H1 (cell line): ENCODE data around the gene DNAH8. TPM values are rescaled to one million over a fixed set of nuclear protein-coding genes. Genes with fewer than 3 reads are reported as not detected.

ENCODE experiments used
- CTCF ChIA-PET: fragments of 300-600 bp; sonication (Branson Sonifier 250); formaldehyde crosslinking; loops from one replicate; lab custom pipeline; 2021; ENCODE audit not compliant: partially characterized antibody; lab: Charles Lee
- POLR2A ChIA-PET: fragments of 300-600 bp; sonication (Branson Sonifier 250); formaldehyde crosslinking; loops from one replicate; lab custom pipeline; 2021; ENCODE audit warnings: inconsistent platforms; ENCODE audit not compliant: partially characterized antibody; lab: Charles Lee
- DNase-seq, 2 experiments: peaks; one replicate each; pipeline versions ENCODE4 v3.0.0 to v3.0.0-alpha.2; 2010 to 2022; ENCODE audit warnings: low spot score in 2 of 2, low read depth in 1 of 2, mixed read lengths in 1 of 2
- FAIRE-seq: peaks from 2 replicates; lab custom pipeline; 2011; peaks lifted over from hg19 to GRCh38; lab: Jason Lieb, UNC
- H2AFZ ChIP-seq: 2 replicates; pipeline ENCODE4 v1.8.1; 2012; ENCODE audit warnings: low read length, inconsistent platforms
- H2AK5ac ChIP-seq: 2 replicates; pipeline ENCODE4 v1.6.1; 2013; ENCODE audit warnings: low read depth, low read length
- H2BK120ac ChIP-seq: replicated peaks from 2 replicates; pipeline ENCODE3; 2013; ENCODE audit warnings: low read depth, low read length, inconsistent platforms
- H2BK12ac ChIP-seq: 2 replicates; pipeline ENCODE4 v1.6.1; 2013; ENCODE audit warnings: low read depth, low read length
- H2BK15ac ChIP-seq: 2 replicates; pipeline ENCODE4 v1.6.1; 2013; ENCODE audit warnings: low read length
- H2BK20ac ChIP-seq: 2 replicates; pipeline ENCODE4 v1.6.1; 2013; ENCODE audit warnings: low read length
- H2BK5ac ChIP-seq: 2 replicates; pipeline ENCODE4 v1.6.1; 2013; ENCODE audit warnings: low read depth, low read length
- H3K14ac ChIP-seq: 2 replicates; pipeline ENCODE4 v1.6.1; 2013; ENCODE audit warnings: inconsistent platforms; ENCODE audit not compliant: insufficient read length
- H3K18ac ChIP-seq: 2 replicates; pipeline ENCODE4 v1.6.1; 2013; ENCODE audit warnings: low read length; ENCODE audit errors: extremely low read depth
- H3K23ac ChIP-seq: 2 replicates; pipeline ENCODE4 v1.6.1; 2013; ENCODE audit warnings: inconsistent platforms; ENCODE audit not compliant: insufficient read length
- H3K23me2 ChIP-seq: 2 replicates; pipeline ENCODE4 v1.6.1; 2013; ENCODE audit warnings: low read depth, low read length
- H3K27ac ChIP-seq: 2 replicates; pipeline ENCODE4 v1.6.1; 2011; ENCODE audit warnings: low read depth, low read length, inconsistent platforms
- H3K27me3 ChIP-seq, 4 experiments: replicated peaks in 1 of 4; 1 replicate in 1 of 4; 2 replicates in 3 of 4; pipeline versions ENCODE4 v1.6.1 to v1.8.1; 2011 to 2013; ENCODE audit warnings: low read length in 3 of 4, mild to moderate bottlenecking in 3 of 4, inconsistent platforms in 2 of 4, mixed read lengths in 2 of 4, moderate library complexity in 1 of 4; ENCODE audit not compliant: control insufficient read depth in 3 of 4, insufficient read depth in 3 of 4; ENCODE audit errors: extremely low read depth in 1 of 4
- H3K36me3 ChIP-seq, 4 experiments: 2 replicates each; pipeline versions ENCODE4 v1.6.1 to v1.8.1; 2011 to 2013; ENCODE audit warnings: mild to moderate bottlenecking in 4 of 4, low read length in 3 of 4, moderate library complexity in 2 of 4, control low read depth in 1 of 4, inconsistent platforms in 1 of 4; ENCODE audit not compliant: insufficient read depth in 4 of 4, control insufficient read depth in 2 of 4
- H3K4ac ChIP-seq: replicated peaks from 2 replicates; pipeline ENCODE3; 2013; ENCODE audit warnings: low read length, low read depth, mixed read lengths, inconsistent platforms; ENCODE audit not compliant: insufficient read length
- H3K4me1 ChIP-seq, 4 experiments: replicated peaks in 1 of 4; 1 replicate in 1 of 4; 2 replicates in 3 of 4; pipeline versions ENCODE4 v1.6.1 to v1.8.1; 2011 to 2013; ENCODE audit warnings: low read length in 3 of 4, inconsistent platforms in 2 of 4, mixed read lengths in 1 of 4; ENCODE audit not compliant: insufficient read depth in 4 of 4, control insufficient read depth in 3 of 4
- H3K4me2 ChIP-seq, 2 experiments: 2 replicates each; pipeline versions ENCODE4 v1.6.1 to v1.8.1; 2011 to 2013; ENCODE audit warnings: low read depth in 2 of 2, low read length in 2 of 2, control low read depth in 1 of 2, inconsistent platforms in 1 of 2, mild to moderate bottlenecking in 1 of 2; ENCODE audit not compliant: insufficient read depth in 1 of 2
- H3K4me3 ChIP-seq, 4 experiments: fragments of 200-600, 300-600 bp in 1 of 4; sonication (generic), shearing (Covaris generic), sonication (Bioruptor Twin) in 1 of 4; 2 replicates each; pipeline versions ENCODE4 v1.5.1 to v1.8.1; 2011 to 2016; ENCODE audit warnings: low read length in 4 of 4, low read depth in 3 of 4, control low read depth in 2 of 4, inconsistent platforms in 2 of 4, mild to moderate bottlenecking in 2 of 4, mixed read lengths in 1 of 4, moderate library complexity in 1 of 4; ENCODE audit not compliant: insufficient read depth in 2 of 4; ENCODE audit errors: extremely low read depth in 1 of 4
- H3K56ac ChIP-seq: replicated peaks from 2 replicates; pipeline ENCODE3; 2013; ENCODE audit warnings: low read depth, mild to moderate bottlenecking, mixed read lengths, low read length, inconsistent platforms; ENCODE audit not compliant: insufficient read length
- H3K79me1 ChIP-seq: 2 replicates; pipeline ENCODE4 v1.6.1; 2013; ENCODE audit warnings: low read depth, low read length, control low read depth
- H3K79me2 ChIP-seq, 2 experiments: 2 replicates each; pipeline versions ENCODE4 v1.6.1 to v1.8.1; 2012 to 2013; ENCODE audit warnings: low read length in 2 of 2, mild to moderate bottlenecking in 2 of 2, inconsistent platforms in 1 of 2; ENCODE audit not compliant: insufficient read depth in 2 of 2, control insufficient read depth in 1 of 2
- H3K9ac ChIP-seq, 4 experiments: replicated peaks in 1 of 4; 1 replicate in 1 of 4; 2 replicates in 3 of 4; pipeline versions ENCODE4 v1.6.1 to v1.8.1; 2011 to 2013; ENCODE audit warnings: low read depth in 3 of 4, low read length in 3 of 4, control low read depth in 2 of 4, mild to moderate bottlenecking in 2 of 4, moderate library complexity in 2 of 4, inconsistent platforms in 1 of 4; ENCODE audit errors: extremely low read depth in 1 of 4
- H3K9me3 ChIP-seq, 2 experiments: 2 replicates each; pipeline versions ENCODE4 v1.6.1 to v1.8.1; 2012 to 2013; ENCODE audit warnings: mild to moderate bottlenecking in 2 of 2, moderate library complexity in 2 of 2, control low read depth in 1 of 2, inconsistent platforms in 1 of 2, low read depth in 1 of 2, low read length in 1 of 2, mixed read lengths in 1 of 2; ENCODE audit not compliant: insufficient read depth in 2 of 2
- H4K20me1 ChIP-seq, 2 experiments: replicated peaks in 1 of 2; 2 replicates each; pipeline versions ENCODE3 to v1.8.1; 2011 to 2013; ENCODE audit warnings: inconsistent platforms in 2 of 2, low read length in 2 of 2, mild to moderate bottlenecking in 1 of 2; ENCODE audit not compliant: insufficient read depth in 2 of 2, control insufficient read depth in 1 of 2
- H4K5ac ChIP-seq: 2 replicates; pipeline ENCODE4 v1.6.1; 2013; ENCODE audit warnings: low read length, low read depth, mixed read lengths, inconsistent platforms; ENCODE audit not compliant: insufficient read length
- H4K8ac ChIP-seq: 2 replicates; pipeline ENCODE4 v1.8.0; 2013; ENCODE audit warnings: mild to moderate bottlenecking, moderate library complexity, low read length, inconsistent platforms; ENCODE audit not compliant: insufficient read depth; ENCODE audit errors: extremely low read depth
- H4K91ac ChIP-seq: replicated peaks from 2 replicates; pipeline ENCODE3; 2013; ENCODE audit warnings: low read length, mixed read lengths, inconsistent platforms; ENCODE audit not compliant: insufficient read length
- ASH2L ChIP-seq: fragments of 200-600, 300-600 bp; sonication (generic); IDR thresholded peaks from one replicate; pipeline ENCODE4 v1.7.1; 2017; ENCODE audit warnings: low read length
- CHD1 ChIP-seq: IDR thresholded peaks from 2 replicates; pipeline ENCODE4 v1.6.1; 2012; ENCODE audit warnings: low read depth, low read length, improper control_type of control experiment
- CTBP2 ChIP-seq: IDR thresholded peaks from 2 replicates; pipeline ENCODE4 v1.7.0; 2011; ENCODE audit warnings: borderline replicate concordance, mild to moderate bottlenecking, moderate library complexity, mixed read lengths, low read length; ENCODE audit not compliant: insufficient read depth, insufficient read length
- CTCF ChIP-seq, 3 experiments: IDR thresholded peaks; 1 replicate in 2 of 3; 2 replicates in 1 of 3; pipeline versions ENCODE4 v1.5.1 to v1.6.1; 2011; ENCODE audit warnings: low read length in 3 of 3, mild to moderate bottlenecking in 3 of 3, inconsistent platforms in 2 of 3, low read depth in 1 of 3, moderate library complexity in 1 of 3; ENCODE audit not compliant: insufficient read depth in 1 of 3; ENCODE audit errors: control extremely low read depth in 1 of 3
- EZH2 ChIP-seq: fragments of 200-600 bp; sonication (generic); IDR thresholded peaks from 2 replicates; pipeline ENCODE4 v1.7.1; 2012; ENCODE audit warnings: low read depth, mild to moderate bottlenecking, moderate library complexity, low read length, inconsistent platforms; ENCODE audit not compliant: severe bottlenecking
- TEAD4 ChIP-seq: IDR thresholded peaks from 2 replicates; pipeline ENCODE4 v1.6.1; 2012; ENCODE audit warnings: low read depth, low read length, inconsistent platforms, mixed read lengths
- YY1 ChIP-seq: IDR thresholded peaks from 2 replicates; pipeline ENCODE4 v1.6.1; 2011; ENCODE audit warnings: low read depth, mild to moderate bottlenecking, low read length
- WGBS, 2 experiments: shearing (Covaris generic) in 1 of 2; methylation state at CpG; one replicate each; pipeline versions ENCODE4 v1.1.6 to v1.1.7; 2013 to 2015; ENCODE audit warnings: low lambda C conversion rate in 2 of 2, mixed read lengths in 2 of 2, inconsistent platforms in 1 of 2, low coverage in 1 of 2, missing lambda C conversion rate in 1 of 2; ENCODE audit not compliant: insufficient replicate concordance in 2 of 2, insufficient coverage in 1 of 2, insufficient read length in 1 of 2; ENCODE audit errors: extremely low coverage in 1 of 2, missing lambda C conversion rate in 1 of 2; 5-methylcytosine and 5-hydroxymethylcytosine counted together
- polyA plus RNA-seq, 7 experiments: library from polyadenylated mRNA; depleted of rRNA in 3 of 7; stranded (reverse) in 5 of 7; unstranded in 2 of 7; fragments of >200 nt in 5 of 7; fragments of 200-250 nt in 2 of 7; gene quantifications; 1 replicate in 5 of 7; 2 replicates in 1 of 7; 4 replicates in 1 of 7; pipeline versions ENCODE4 v1.2.1 to v1.2.3, GENCODE V29; 2011 to 2013; ENCODE audit warnings: missing spikeins in 2 of 7, mixed read lengths in 2 of 7
- total RNA-seq: library from RNA; stranded (reverse); fragmentation: NEBNext Ultra II Directional; extraction: Animal tissue kit (Norgen Biotek cat#: 25700); gene quantifications from 2 replicates; pipeline ENCODE4 v1.2.1, GENCODE V29; 2021

DNAH8 gene
- total and polyA plus RNA-seq, 2 of the 8 experiments (the other 6 are each of a cell fraction or from before 2014, with no cell fraction given) = under 0.01 TPM; not detected in 1

- peaks cover 12% of the 10 kb centered on the region; the same call in 1 of the 2 replicates for H3K23me2 ChIP-seq
- no peak within 1 kb of the TSS for H3K4ac ChIP-seq
- H3K4me3 ChIP-seq = peak within 1 kb of the TSS; percentile 65 to 85 (median 72)
- no peak for FAIRE-seq
- H4K5ac ChIP-seq = no peak within 1 kb of the TSS
- H3K4me1 ChIP-seq = peaks cover 0 to 6% (median 4%) of the 10 kb centered on the region in 4 experiments; a peak in 5 of 7 replicates
- 4% methylated on average over 29 of the region's 74 CpGs; no CpG with 5 or more reads in 1 of the 2 experiments for WGBS, 2 experiments
- H4K20me1 ChIP-seq = peaks cover 3 to 9% of the 10 kb centered on the region in 2 experiments
- no peak within 1 kb of the TSS for H2BK5ac ChIP-seq
- 0 out of 2 replicates have a peak within 1 kb of the TSS, but pooled peaks have one; percentile 34 for H2AFZ ChIP-seq
- no peak within 1 kb of the TSS for H4K91ac ChIP-seq
- peak within 1 kb of the TSS; percentile 77 to 84 for H3K4me2 ChIP-seq
- no peak within 1 kb of the TSS for H3K56ac ChIP-seq
- H3K27ac ChIP-seq = no peak within 1 kb of the TSS
- H3K79me2 ChIP-seq = no peaks in the 10 kb centered on the region
- H3K79me1 ChIP-seq = 0 out of 2 replicates have a peak, but pooled peaks cover 2% of the 10 kb centered on the region
- no peak within 1 kb of the TSS for H2BK120ac ChIP-seq
- H3K9me3 ChIP-seq = no peaks in the 10 kb centered on the region
- H3K14ac ChIP-seq = no peak within 1 kb of the TSS
- peaks cover 3 to 39% (median 33%) of the 10 kb centered on the region in 4 experiments for H3K27me3 ChIP-seq
- 0 out of 2 replicates have a peak within 1 kb of the TSS, but pooled peaks have one; percentile 46 for H2BK15ac ChIP-seq
- H3K9ac ChIP-seq = peak within 1 kb of the TSS; percentile 27 to 53 (median 42); a peak in 4 of 7 replicates
- H3K18ac ChIP-seq = peak within 1 kb of the TSS; percentile 60
- POLR2A ChIA-PET = interaction anchor here (0.8 to 1.5 kb wide), 3 partner anchors 10 to 13 kb away, joined by 3 to 5 read pairs (median 4); no protein-coding TSS in a partner anchor
- CTCF ChIA-PET = interaction anchor here (0.7 to 2.6 kb wide), 12 partner anchors 12 to 102 kb away, joined by 3 to 14 read pairs (median 4); no protein-coding TSS in a partner anchor
- H3K23ac ChIP-seq = no peak within 1 kb of the TSS
- H3K36me3 ChIP-seq = no peaks in the 10 kb centered on the region
- peak in 1 of 2 experiments; percentile 82 for DNase-seq
- H2BK20ac ChIP-seq = no peak within 1 kb of the TSS
- H2AK5ac ChIP-seq = no peak within 1 kb of the TSS
- H2BK12ac ChIP-seq = no peak within 1 kb of the TSS
- H4K8ac ChIP-seq = peak within 1 kb of the TSS; percentile 60
- TF ChIP-seq CHD1 = no peak
- peak; percentile 27 for TF ChIP-seq ASH2L
- no peak for TF ChIP-seq TEAD4
- peak; percentile 63 for TF ChIP-seq EZH2
- TF ChIP-seq CTCF (IDR thresholded peaks at IDR 0.05; ENCODE audit: control extremely low read depth in 1 of 3, insufficient read depth in 1 of 3, low read depth in 1 of 3, low read length in 3 of 3) = no peak
- 0 out of 2 replicates have a peak, but pooled peaks have one; percentile 27 for TF ChIP-seq YY1
- peak; percentile 73 for TF ChIP-seq CTBP2
These were observed 333.6 kb downstream of the DNAH8 start, which contains the start of gene GLP1R for GRCh38 chr6:39048481-39049399. TSS of gene GLP1R (plus strand) at chr6:39048781. CDS start at chr6:39048841, 60 bp downstream.
